Measurements from ENCODE around the gene TM4SF5.

GRCh38 chr17:4786516-4786915 is 14.8 kb downstream of the TM4SF5 start:
- TF ChIP-seq, protein P1, sequence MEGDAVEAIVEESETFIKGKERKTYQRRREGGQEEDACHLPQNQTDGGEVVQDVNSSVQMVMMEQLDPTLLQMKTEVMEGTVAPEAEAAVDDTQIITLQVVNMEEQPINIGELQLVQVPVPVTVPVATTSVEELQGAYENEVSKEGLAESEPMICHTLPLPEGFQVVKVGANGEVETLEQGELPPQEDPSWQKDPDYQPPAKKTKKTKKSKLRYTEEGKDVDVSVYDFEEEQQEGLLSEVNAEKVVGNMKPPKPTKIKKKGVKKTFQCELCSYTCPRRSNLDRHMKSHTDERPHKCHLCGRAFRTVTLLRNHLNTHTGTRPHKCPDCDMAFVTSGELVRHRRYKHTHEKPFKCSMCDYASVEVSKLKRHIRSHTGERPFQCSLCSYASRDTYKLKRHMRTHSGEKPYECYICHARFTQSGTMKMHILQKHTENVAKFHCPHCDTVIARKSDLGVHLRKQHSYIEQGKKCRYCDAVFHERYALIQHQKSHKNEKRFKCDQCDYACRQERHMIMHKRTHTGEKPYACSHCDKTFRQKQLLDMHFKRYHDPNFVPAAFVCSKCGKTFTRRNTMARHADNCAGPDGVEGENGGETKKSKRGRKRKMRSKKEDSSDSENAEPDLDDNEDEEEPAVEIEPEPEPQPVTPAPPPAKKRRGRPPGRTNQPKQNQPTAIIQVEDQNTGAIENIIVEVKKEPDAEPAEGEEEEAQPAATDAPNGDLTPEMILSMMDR (IDR thresholded peaks at IDR 0.05; ENCODE audit: insufficient read depth, low read length): no peak
- TF ChIP-seq POLR2AphosphoS5 (IDR thresholded peaks at IDR 0.05; ENCODE audit: low read depth) (no peak), REST (IDR thresholded peaks at IDR 0.05; ENCODE audit: insufficient replicate concordance, low read depth) (no peak), GABPA (IDR thresholded peaks at IDR 0.05; ENCODE audit: low read depth) (no peak)

Data from HL-60 (cell line).